ENCODE measurements around the gene ZNF222. TPM values are rescaled to one million over a fixed set of nuclear protein-coding genes. Genes with fewer than 3 reads are reported as not detected.

ZNF222 gene
- total RNA-seq, 2 experiments from 2014 or later, result 1.5 to 2.9 TPM

DNA sequence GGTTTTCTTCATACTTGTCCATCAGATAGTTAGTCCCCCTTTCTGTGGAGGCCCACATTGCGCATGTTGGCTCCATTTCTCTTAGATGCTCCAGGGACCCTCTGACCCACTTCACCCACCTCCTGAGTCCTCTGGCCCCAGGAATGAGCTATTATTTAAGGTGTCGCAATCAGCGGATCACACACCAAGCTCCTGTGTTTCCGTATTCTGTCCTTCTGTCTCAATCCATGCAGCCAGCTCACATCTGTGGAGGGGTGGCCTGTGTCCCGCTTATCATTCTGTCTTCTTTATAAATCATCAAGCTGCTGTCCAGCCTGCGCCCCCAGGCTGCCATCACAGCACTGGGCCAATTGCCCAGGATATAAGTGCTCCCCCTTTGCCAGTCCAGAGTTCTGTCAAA is 17.7 kb upstream of the ZNF222 start:
- H3K4me3 Mint-ChIP-seq, result no peak overlapping the region
- ChIA-PET POLR2A (no interaction called here), CTCF (no interaction called here)
- peaks cover 55% of the 10 kb centered on the region for H3K9me3 Mint-ChIP-seq (ENCODE audit: low read depth)
- intact Hi-C loops (cut with DNase I, micrococcal nuclease), result no loop called here
- no peaks in the 10 kb centered on the region for H3K27me3 Mint-ChIP-seq
- no peak overlapping the region for H3K27ac Mint-ChIP-seq
- H3K36me3 Mint-ChIP-seq (ENCODE audit: low read depth), result peaks cover 68% of the 10 kb centered on the region
- DNase-seq (no peak), ATAC-seq (no peak)
- peaks cover 9% of the 10 kb centered on the region for H3K4me1 Mint-ChIP-seq

DNA sequence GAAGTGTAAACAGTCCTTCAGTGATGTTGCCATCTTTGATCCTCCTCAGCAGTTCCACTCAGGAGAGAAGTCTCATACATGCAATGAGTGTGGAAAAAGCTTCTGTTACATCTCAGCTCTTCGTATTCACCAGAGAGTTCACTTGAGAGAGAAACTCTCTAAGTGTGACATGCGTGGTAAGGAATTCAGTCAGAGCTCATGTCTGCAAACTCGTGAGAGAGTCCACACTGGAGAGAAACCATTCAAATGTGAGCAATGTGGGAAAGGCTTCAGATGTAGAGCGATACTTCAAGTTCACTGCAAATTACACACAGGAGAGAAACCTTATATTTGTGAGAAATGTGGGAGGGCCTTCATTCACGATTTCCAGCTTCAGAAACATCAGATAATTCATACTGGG is 14.7 kb upstream of the ZNF222 start:
- Mint-ChIP-seq H3K4me1 (no peaks in the 10 kb centered on the region), H3K27me3 (no peaks in the 10 kb centered on the region), H3K4me3 (no peak overlapping the region), H3K27ac (no peak overlapping the region), H3K36me3 (ENCODE audit: low read depth) (peaks cover 72% of the 10 kb centered on the region), H3K9me3 (ENCODE audit: low read depth) (peaks cover 66% of the 10 kb centered on the region)
- ChIA-PET CTCF (no interaction called here), POLR2A (no interaction called here)
- intact Hi-C loops (cut with DNase I, micrococcal nuclease), result no loop called here
- no peak for DNase-seq
- ATAC-seq, result no peak

DNA sequence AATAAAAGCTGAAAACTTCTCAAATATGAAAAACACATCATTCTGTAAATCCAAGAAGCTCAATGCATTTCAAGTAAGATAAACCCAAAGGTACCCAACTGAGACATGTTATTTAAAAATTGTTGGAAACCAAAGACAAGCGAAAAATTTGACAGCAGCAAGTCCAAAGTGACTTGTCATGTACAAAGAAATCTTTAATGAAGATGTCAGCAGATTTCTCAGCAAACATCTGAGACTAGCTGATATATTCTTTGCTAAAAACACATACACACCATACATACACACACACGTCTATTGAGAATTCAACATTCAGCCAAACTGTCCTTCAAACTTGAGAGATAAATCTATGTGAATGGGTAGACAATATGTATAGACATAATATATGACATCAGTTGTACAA is 5.7 kb upstream of the ZNF222 start:
- peaks cover 6% of the 10 kb centered on the region for H3K36me3 Mint-ChIP-seq (ENCODE audit: low read depth)
- ChIA-PET CTCF (interaction anchor here (0.7 kb wide), 1 partner anchor 15 kb away, joined by 3 read pairs; no protein-coding TSS in a partner anchor), POLR2A (no interaction called here)
- H3K27ac Mint-ChIP-seq, result no peak overlapping the region
- H3K4me3 Mint-ChIP-seq, result no peak overlapping the region
- peaks cover 43% of the 10 kb centered on the region for H3K9me3 Mint-ChIP-seq (ENCODE audit: low read depth)
- H3K27me3 Mint-ChIP-seq, result peaks cover 8% of the 10 kb centered on the region
- DNase-seq, result no peak
- peaks cover under 1% of the 10 kb centered on the region for H3K4me1 Mint-ChIP-seq
- intact Hi-C loops (cut with DNase I, micrococcal nuclease), result no loop called here
- ATAC-seq, result no peak

DNA sequence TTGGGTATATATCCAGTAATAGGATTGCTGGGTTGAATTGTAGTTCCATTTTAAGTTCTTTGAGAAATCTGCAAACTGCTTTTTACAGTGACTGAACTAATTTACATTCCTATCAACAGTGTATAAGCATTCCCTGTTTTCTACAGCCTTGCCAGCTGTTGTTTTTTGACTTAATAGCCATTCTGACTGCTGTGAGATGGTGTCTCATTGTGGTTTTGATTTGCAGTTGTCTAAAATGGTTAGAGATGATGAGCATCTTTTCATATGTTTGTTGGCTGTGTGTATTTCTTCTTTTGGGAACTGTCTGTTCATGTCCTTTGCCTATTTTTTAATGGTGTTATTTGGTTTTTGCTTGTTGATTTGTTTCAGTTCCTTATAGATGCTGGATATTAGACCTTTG is 4.0 kb upstream of the ZNF222 start:
- peaks cover 16% of the 10 kb centered on the region for H3K4me1 Mint-ChIP-seq
- no peak overlapping the region for H3K27ac Mint-ChIP-seq
- ATAC-seq, result no peak
- ChIA-PET POLR2A (no interaction called here), CTCF (no interaction called here)
- H3K27me3 Mint-ChIP-seq, result peaks cover 8% of the 10 kb centered on the region
- H3K36me3 Mint-ChIP-seq (ENCODE audit: low read depth), result peaks cover 18% of the 10 kb centered on the region
- no peak overlapping the region for H3K4me3 Mint-ChIP-seq
- H3K9me3 Mint-ChIP-seq (ENCODE audit: low read depth), result peaks cover 43% of the 10 kb centered on the region
- intact Hi-C loops (cut with DNase I, micrococcal nuclease), result no loop called here
- DNase-seq, result no peak

DNA sequence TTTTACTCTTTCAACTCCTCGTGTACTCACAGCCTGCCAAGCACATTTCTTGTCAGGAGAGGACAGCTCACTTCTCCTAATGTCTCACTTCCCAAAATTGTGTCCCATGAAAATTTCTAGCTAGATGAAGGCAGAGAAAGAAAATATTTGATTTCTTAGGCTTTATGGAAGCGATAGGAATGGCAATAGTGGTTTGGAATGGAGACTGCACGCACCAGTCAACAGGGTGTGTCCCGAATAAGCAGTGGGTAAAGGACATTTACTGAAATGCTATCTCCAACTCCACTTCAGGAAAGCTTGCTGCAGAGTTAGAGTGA is 321 bp upstream of the ZNF222 start:
- Mint-ChIP-seq H3K4me1 (peaks cover 20% of the 10 kb centered on the region), H3K9me3 (ENCODE audit: low read depth) (peaks cover 34% of the 10 kb centered on the region), H3K27me3 (peaks cover 5% of the 10 kb centered on the region), H3K4me3 (peak overlapping the region; percentile 94), H3K27ac (peak overlapping the region; percentile 93), H3K36me3 (ENCODE audit: low read depth) (peaks cover 48% of the 10 kb centered on the region)
- ChIA-PET POLR2A (no interaction called here), CTCF (interaction anchor here (0.7 kb wide), 1 partner anchor 304 kb away, joined by 3 read pairs; no protein-coding TSS in a partner anchor)
- intact Hi-C loops (cut with DNase I, micrococcal nuclease), result loop anchor here (1.0 to 2.0 kb wide), 16 partner anchors 22 to 475 kb away; partner anchors contain the start of genes ZNF224 (in 2 of the 2), ZNF230 (in 2 of the 2), ZNF155 (in 1 of the 2) and ZNF180 (in 1 of the 2)
- no peak for ATAC-seq
- DNase-seq, result no peak

DNA sequence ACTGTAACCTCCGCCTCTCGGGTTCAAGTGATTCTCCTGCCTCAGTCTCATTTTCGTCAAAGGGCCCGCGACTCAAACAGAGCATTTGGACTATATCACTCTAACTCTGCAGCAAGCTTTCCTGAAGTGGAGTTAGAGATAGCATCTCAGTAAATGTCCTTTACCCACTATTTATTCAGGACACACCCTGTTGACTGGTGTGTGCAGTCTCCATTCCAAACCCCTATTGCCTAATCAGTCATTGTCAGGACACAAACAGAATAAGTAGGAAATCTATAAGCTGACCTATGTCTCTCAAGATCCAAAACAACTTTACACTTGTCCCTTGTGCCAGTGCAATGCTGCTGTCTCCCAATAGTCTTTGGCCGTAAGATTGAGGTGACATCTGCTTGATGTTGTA is 1.4 kb downstream of the ZNF222 start:
- ATAC-seq (no peak), DNase-seq (no peak)
- no peak overlapping the region for H3K4me3 Mint-ChIP-seq
- peaks cover 35% of the 10 kb centered on the region for H3K9me3 Mint-ChIP-seq (ENCODE audit: low read depth)
- ChIA-PET POLR2A (no interaction called here), CTCF (interaction anchor here (0.5 kb wide), 1 partner anchor 69 kb away, joined by 4 read pairs; no protein-coding TSS in a partner anchor)
- peaks cover 65% of the 10 kb centered on the region for H3K36me3 Mint-ChIP-seq (ENCODE audit: low read depth)
- H3K27me3 Mint-ChIP-seq, result no peaks in the 10 kb centered on the region
- no peak overlapping the region for H3K27ac Mint-ChIP-seq
- H3K4me1 Mint-ChIP-seq, result peaks cover 20% of the 10 kb centered on the region
- intact Hi-C loops (cut with DNase I, micrococcal nuclease), result no loop called here

DNA sequence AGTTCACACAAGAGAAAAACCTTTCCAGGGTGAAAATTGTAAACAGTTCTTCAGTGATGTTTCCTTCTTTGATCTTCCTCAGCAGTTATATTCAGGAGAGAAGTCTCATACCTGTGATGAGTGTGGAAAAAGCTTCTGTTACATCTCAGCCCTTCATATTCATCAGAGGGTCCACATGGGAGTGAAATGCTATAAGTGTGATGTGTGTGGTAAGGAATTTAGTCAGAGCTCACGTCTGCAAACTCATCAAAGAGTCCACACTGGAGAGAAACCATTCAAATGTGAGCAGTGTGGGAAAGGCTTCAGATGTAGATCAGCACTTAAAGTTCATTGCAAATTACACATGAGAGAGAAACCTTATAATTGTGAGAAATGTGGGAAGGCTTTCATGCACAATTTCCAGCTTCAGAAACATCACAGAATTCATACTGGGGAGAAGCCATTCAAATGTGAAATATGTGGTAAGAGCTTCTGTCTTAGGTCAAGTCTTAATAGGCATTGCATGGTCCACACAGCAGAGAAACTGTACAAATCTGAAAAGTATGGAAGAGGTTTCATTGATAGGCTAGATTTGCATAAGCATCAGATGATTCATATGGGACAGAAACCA is 6.9 kb downstream of the ZNF222 start:
- intact Hi-C loops (cut with DNase I, micrococcal nuclease), result no loop called here
- POLR2A ChIA-PET, result no interaction called here
- no peak overlapping the region for H3K4me3 Mint-ChIP-seq

DNA sequence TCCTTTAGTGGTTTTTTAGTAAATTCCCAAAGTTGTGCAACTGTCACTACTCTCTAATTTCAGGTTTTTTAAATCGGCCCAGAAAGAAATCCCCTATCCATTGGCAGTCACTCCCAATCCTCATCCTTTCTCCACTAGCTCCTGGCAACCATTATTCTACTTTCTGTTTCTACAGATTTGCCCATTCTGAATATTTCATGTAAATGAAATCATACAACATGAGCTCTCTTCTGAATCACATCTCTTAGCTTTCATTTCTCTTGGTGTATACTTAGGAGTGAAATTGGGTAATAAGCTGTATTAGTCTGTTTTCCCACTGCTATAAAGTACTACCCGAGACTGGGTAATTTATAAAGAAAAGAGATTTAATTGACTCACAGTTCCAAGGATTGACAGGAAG is 17.0 kb downstream of the ZNF222 start:
- Mint-ChIP-seq H3K36me3 (ENCODE audit: low read depth) (peaks cover 2% of the 10 kb centered on the region), H3K9me3 (ENCODE audit: low read depth) (peaks cover 38% of the 10 kb centered on the region), H3K4me3 (no peak overlapping the region), H3K4me1 (no peaks in the 10 kb centered on the region), H3K27ac (no peak overlapping the region), H3K27me3 (peaks cover 15% of the 10 kb centered on the region)
- DNase-seq, result no peak
- CTCF ChIA-PET, result interaction anchor here (0.7 kb wide), 1 partner anchor 44 kb away, joined by 3 read pairs; no protein-coding TSS in a partner anchor
- no peak for ATAC-seq
- intact Hi-C loops (cut with DNase I, micrococcal nuclease), result no loop called here
- POLR2A ChIA-PET, result no interaction called here

More for the DNA sequence above, 6.9 kb downstream of the ZNF222 start:
- Mint-ChIP-seq H3K36me3 (ENCODE audit: low read depth) (peaks cover 69% of the 10 kb centered on the region), H3K4me1 (peaks cover 3% of the 10 kb centered on the region), H3K27me3 (no peaks in the 10 kb centered on the region), H3K27ac (no peak overlapping the region), H3K9me3 (ENCODE audit: low read depth) (peaks cover 53% of the 10 kb centered on the region)
- DNase-seq, result no peak
- no peak for ATAC-seq
- CTCF ChIA-PET, result no interaction called here

DNA sequence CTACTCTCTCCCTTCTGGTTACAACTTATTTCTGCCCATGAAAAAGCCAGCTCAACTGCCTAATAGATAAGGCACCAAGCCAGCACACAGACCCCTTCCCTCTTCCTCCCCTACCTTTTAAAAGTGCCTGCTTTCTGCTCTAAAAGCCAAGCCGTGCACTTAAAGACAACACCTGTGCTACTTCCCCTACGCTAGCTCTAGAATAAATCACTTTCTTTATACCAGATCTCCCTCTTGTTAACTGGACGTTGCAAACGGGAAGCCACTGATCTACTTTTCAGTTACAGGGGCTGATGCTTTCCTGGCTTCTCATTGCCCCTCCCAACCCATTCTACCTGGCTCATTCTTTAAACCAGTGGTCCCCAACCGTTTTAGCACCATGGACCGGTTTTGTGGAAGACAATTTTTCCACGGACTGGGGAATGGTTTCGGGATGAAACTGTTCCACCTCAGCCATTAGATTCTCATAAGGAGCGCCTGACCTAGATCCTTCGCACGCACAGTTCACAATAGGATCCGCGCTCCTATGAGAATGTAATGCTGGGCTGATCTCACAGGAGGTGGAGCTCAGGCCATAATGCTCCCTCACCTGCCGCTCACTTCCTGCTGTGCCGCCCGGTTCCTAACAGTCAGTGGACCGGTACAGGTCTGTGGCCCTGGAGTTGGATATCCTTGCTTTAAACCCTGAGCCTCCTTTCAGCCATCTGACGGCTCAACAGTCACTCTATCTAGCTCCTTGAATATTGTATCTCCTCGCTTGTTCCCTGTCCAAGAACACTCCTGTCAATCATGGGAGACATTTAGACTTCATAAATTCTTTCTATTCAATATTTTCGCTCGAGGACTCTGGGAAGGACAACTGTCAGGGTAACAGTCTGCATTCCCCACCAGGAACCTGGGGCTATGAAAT is 25.8 kb downstream of the ZNF222 start:
- CTCF ChIA-PET, result no interaction called here
- H3K9me3 Mint-ChIP-seq (ENCODE audit: low read depth), result peaks cover 23% of the 10 kb centered on the region
- peaks cover 21% of the 10 kb centered on the region for H3K4me1 Mint-ChIP-seq
- H3K4me3 Mint-ChIP-seq, result peak overlapping the region; percentile 76
- H3K27ac Mint-ChIP-seq, result peak overlapping the region; percentile 64
- intact Hi-C loops (cut with DNase I, micrococcal nuclease), result no loop called here
- peak; percentile 70 for ATAC-seq
- H3K36me3 Mint-ChIP-seq (ENCODE audit: low read depth), result peaks cover 30% of the 10 kb centered on the region
- POLR2A ChIA-PET, result no interaction called here
- peak; percentile 39 for DNase-seq
- H3K27me3 Mint-ChIP-seq, result peaks cover 5% of the 10 kb centered on the region

DNA sequence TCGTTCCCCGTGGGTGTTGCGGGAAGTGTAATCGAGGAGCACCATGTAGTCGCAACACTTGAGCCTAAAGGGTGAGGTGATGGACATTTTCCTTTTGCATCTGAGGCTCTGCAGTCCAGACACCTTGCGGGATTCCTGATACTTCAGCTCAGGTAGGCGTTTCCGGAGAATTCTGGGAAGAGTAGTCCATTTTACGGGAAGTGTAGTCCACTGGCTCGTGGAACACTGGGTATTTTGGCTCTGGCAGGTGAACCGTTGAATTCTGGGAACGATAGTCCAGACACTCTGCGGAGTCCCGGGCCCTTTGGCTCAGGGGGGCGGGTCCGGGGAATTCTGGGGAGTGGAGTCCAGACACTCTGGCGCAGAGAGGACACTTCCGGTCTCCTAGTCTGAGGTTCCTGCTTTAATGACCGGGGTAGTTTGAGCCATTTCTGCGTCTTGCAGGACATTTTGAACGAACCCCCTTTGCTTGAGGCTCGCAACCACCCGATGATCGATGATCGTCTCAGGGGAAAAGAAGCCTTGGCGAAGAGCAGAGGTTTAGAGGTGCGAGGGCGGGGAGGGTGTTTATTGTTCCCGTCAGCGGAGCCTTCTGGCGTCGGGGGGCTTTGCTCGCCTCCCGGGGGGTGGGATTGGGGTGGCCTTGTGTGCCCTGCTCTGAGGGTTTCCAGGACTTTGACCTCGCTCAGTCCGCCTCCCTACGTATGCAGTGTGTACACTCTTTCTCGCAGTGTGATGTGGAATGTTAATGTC is 26.6 kb downstream of the ZNF222 start, which contains the start of gene ZNF223:
Gene ZNF223 (plus strand): TSS at position 387 of the 753 bp plus-strand sequence. CDS start 3,141 bp downstream, outside the sequence.
- peak within 1 kb of the TSS; percentile 76 for H3K4me3 Mint-ChIP-seq
- peaks cover 21% of the 10 kb centered on the region for H3K4me1 Mint-ChIP-seq
- peaks cover 3% of the 10 kb centered on the region for H3K27me3 Mint-ChIP-seq
- ChIA-PET CTCF (no interaction called here), POLR2A (no interaction called here)
- H3K27ac Mint-ChIP-seq, result peak within 1 kb of the TSS; percentile 64
- H3K36me3 Mint-ChIP-seq (ENCODE audit: low read depth), result peaks cover 34% of the 10 kb centered on the region
- peaks cover 23% of the 10 kb centered on the region for H3K9me3 Mint-ChIP-seq (ENCODE audit: low read depth)
- DNase-seq, result peak; percentile 63
- intact Hi-C loops (cut with DNase I, micrococcal nuclease), result no loop called here
- peak; percentile 78 for ATAC-seq

DNA sequence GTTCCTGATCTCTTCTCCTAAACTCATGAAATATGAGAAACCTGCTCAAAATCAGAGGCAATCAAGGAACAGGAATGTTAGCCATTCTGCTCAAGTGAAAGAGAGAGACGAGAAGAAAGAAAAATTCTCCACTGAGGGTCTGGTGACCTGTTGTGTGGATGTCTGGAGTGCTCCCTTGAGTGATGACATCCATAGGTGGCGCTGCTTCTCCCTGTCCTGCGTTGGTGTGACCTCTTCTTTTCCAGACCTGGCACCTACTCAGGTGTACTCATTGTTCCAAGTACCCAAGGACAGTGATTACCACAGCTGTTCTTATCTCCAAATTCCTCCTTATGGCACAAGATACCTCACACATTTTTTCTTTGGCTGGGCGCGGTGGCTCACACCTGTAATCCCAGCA is 30.7 kb downstream of the ZNF222 start:
- peaks cover 27% of the 10 kb centered on the region for H3K9me3 Mint-ChIP-seq (ENCODE audit: low read depth)
- POLR2A ChIA-PET, result no interaction called here

More for the DNA sequence above, 30.7 kb downstream of the ZNF222 start:
- H3K36me3 Mint-ChIP-seq (ENCODE audit: low read depth), result peaks cover 61% of the 10 kb centered on the region
- CTCF ChIA-PET, result interaction anchor here (0.6 kb wide), 1 partner anchor 15 kb away, joined by 4 read pairs; no protein-coding TSS in a partner anchor
- no peak overlapping the region for H3K27ac Mint-ChIP-seq
- peak; percentile 4 for DNase-seq
- H3K27me3 Mint-ChIP-seq, result no peaks in the 10 kb centered on the region
- no peak overlapping the region for H3K4me3 Mint-ChIP-seq
- intact Hi-C loops (cut with DNase I, micrococcal nuclease), result no loop called here
- ATAC-seq, result no peak
- H3K4me1 Mint-ChIP-seq, result peaks cover 18% of the 10 kb centered on the region
